GM11168 (cell line): Measurements from ENCODE around the gene MANSC4.

Experiments
- in situ Hi-C: fragments of 300-500 bp; cut with MboI; formaldehyde crosslinking; loops from one replicate; pipeline ENCODE4 v1.12.0; 2022; ENCODE audit warnings: low sequenced_read_pairs; ENCODE audit not compliant: unreplicated experiment

Gene MANSC4

GRCh38 chr12:27802511-27802910 is 22.5 kb upstream of the MANSC4 start:
- in situ Hi-C loops: no loop called here

GRCh38 chr12:27801630-27802029 is 21.6 kb upstream of the MANSC4 start:
- in situ Hi-C loops: no loop called here

GRCh38 chr12:27800819-27801218 is 20.8 kb upstream of the MANSC4 start:
- in situ Hi-C loops: no loop called here

- in situ Hi-C loops: no loop called here
These were observed 17.4 kb upstream of the MANSC4 start for GRCh38 chr12:27797301-27798025.

GRCh38 chr12:27796128-27796527 is 16.1 kb upstream of the MANSC4 start:
- in situ Hi-C loops: no loop called here

- in situ Hi-C loops: no loop called here
These were observed 15.0 kb upstream of the MANSC4 start for GRCh38 chr12:27794818-27795584.

- in situ Hi-C loops: no loop called here
These were observed 10.1 kb upstream of the MANSC4 start for GRCh38 chr12:27790179-27790578.

- in situ Hi-C loops: no loop called here
These were observed 7.5 kb upstream of the MANSC4 start for GRCh38 chr12:27787559-27787958.

- in situ Hi-C loops: no loop called here
These were observed 6.0 kb upstream of the MANSC4 start for GRCh38 chr12:27785882-27786570.

GRCh38 chr12:27782481-27782880 is 2.4 kb upstream of the MANSC4 start:
- in situ Hi-C loops: no loop called here

- in situ Hi-C loops: no loop called here
These were observed 1.6 kb upstream of the MANSC4 start for GRCh38 chr12:27781680-27782079.

- in situ Hi-C loops: no loop called here
These were observed 774 bp upstream of the MANSC4 start for GRCh38 chr12:27780612-27781408.

- in situ Hi-C loops: no loop called here
These were observed 568 bp downstream of the MANSC4 start for GRCh38 chr12:27779416-27779919.

- in situ Hi-C loops: no loop called here
These were observed 1.8 kb downstream of the MANSC4 start for GRCh38 chr12:27778206-27778605.

GRCh38 chr12:27777141-27777540 is 2.9 kb downstream of the MANSC4 start:
- in situ Hi-C loops: no loop called here

GRCh38 chr12:27772328-27773049 is 7.5 kb downstream of the MANSC4 start:
- in situ Hi-C loops: no loop called here

- in situ Hi-C loops: no loop called here
These were observed 8.3 kb downstream of the MANSC4 start for GRCh38 chr12:27771481-27772327.

GRCh38 chr12:27769142-27769673 is 10.8 kb downstream of the MANSC4 start:
- in situ Hi-C loops: no loop called here
